PC-9 (cell line): ENCODE results near the gene KLHDC7B.

ENCODE experiments used
- CTCF ChIP-seq: fragments of 200-600 bp; sonication (generic); conservative IDR thresholded peaks from 2 replicates; pipeline ENCODE4 v1.6.1; 2017; ENCODE audit warnings: mixed run types, antibody characterized with exemption, mild to moderate bottlenecking, moderate library complexity
- EZH2 ChIP-seq: fragments of 200-600 bp; sonication (generic); IDR thresholded peaks from 2 replicates; pipeline ENCODE4 v1.8.0; 2017; ENCODE audit warnings: antibody characterized with exemption, low read depth

DNA sequence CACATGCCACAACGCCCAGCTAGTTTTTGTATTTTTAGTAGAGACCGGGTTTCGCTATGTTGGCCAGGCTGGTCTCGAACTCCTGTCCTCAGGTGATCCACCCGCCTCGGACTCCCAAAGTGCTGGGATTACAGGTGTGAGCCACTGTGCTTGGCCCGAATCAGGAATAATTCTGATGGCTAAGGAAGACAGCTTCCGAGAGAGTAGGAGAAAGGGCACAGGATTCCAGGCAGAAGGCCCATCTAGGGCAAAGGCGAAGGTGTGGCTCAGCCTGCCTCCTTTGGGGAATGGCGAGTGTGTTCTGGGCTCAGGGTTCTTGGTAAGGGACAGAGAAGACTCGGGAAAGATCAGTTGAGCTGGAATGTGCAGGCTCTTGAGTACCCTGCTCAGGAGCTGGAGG is 18.6 kb downstream of the KLHDC7B start:
- TF ChIP-seq EZH2 (no peak), CTCF (no peak)
